Smooth muscle cell (in vitro differentiated cells): ENCODE data around the gene CAND2. TPM values are rescaled to one million over a fixed set of nuclear protein-coding genes. Genes with fewer than 3 reads are reported as not detected.
"Not testable (repeated sequence)": the region's sequence is repeated elsewhere in the genome, so short reads cannot be mapped to it uniquely, and the experiment has no call there.

ENCODE experiments used
- DNase-seq: peaks from one replicate; lab custom pipeline; 2025; ENCODE audit not compliant: unreplicated experiment; lab: John Stamatoyannopoulos, UW
- H2AFZ ChIP-seq: fragments of 200-600 bp; sonication (generic); 2 replicates; pipeline ENCODE4 v1.6.0; 2016; ENCODE audit warnings: antibody characterized with exemption, low read depth, mild to moderate bottlenecking
- H3F3A ChIP-seq: fragments of 200-600 bp; sonication (generic); 2 replicates; pipeline ENCODE4 v1.6.0; 2017; ENCODE audit warnings: antibody characterized with exemption, low read depth
- H3K27ac ChIP-seq: fragments of 200-600 bp; sonication (generic); 2 replicates; pipeline ENCODE4 v1.5.1; 2016; ENCODE audit warnings: low read depth, mild to moderate bottlenecking
- H3K27me3 ChIP-seq: fragments of 200-600 bp; sonication (generic); 2 replicates; pipeline ENCODE4 v1.6.1; 2016; ENCODE audit warnings: low read depth, mild to moderate bottlenecking
- H3K36me3 ChIP-seq: fragments of 200-600 bp; sonication (generic); 2 replicates; pipeline ENCODE4 v1.5.1; 2016; ENCODE audit warnings: low read depth
- H3K4me1 ChIP-seq: fragments of 200-600 bp; sonication (generic); 2 replicates; pipeline ENCODE4 v1.5.1; 2016; ENCODE audit warnings: low read depth
- H3K4me2 ChIP-seq: fragments of 200-600 bp; sonication (generic); 2 replicates; pipeline ENCODE4 v1.6.0; 2016; ENCODE audit warnings: mild to moderate bottlenecking
- H3K4me3 ChIP-seq: fragments of 200-600 bp; sonication (generic); 2 replicates; pipeline ENCODE4 v1.5.1; 2016; ENCODE audit warnings: mild to moderate bottlenecking
- H3K79me2 ChIP-seq: fragments of 200-600 bp; sonication (generic); 2 replicates; pipeline ENCODE4 v1.6.0; 2016; ENCODE audit warnings: low read depth, mild to moderate bottlenecking
- H3K9ac ChIP-seq: fragments of 200-600 bp; sonication (generic); 2 replicates; pipeline ENCODE4 v1.6.0; 2016; ENCODE audit warnings: low read depth
- H3K9me3 ChIP-seq: fragments of 200-600 bp; sonication (generic); replicated peaks from 2 replicates; pipeline ENCODE4 v1.5.1; 2016; ENCODE audit warnings: low read depth
- H4K20me1 ChIP-seq: fragments of 200-600 bp; sonication (generic); 2 replicates; pipeline ENCODE4 v1.6.0; 2016; ENCODE audit warnings: low read depth
- WGBS: methylation state at CpG from one replicate; pipeline ENCODE4 v1.1.7; 2016; ENCODE audit warnings: low lambda C conversion rate; 5-methylcytosine and 5-hydroxymethylcytosine counted together
- polyA plus RNA-seq: library from polyadenylated mRNA; unstranded; fragments of >200 nt; fragmentation: Nextera tagmentation; extraction: Ambion mirVana; gene quantifications from 2 replicates; pipeline ENCODE4 v1.2.1, GENCODE V29; 2016
- total RNA-seq: library from RNA; depleted of rRNA; stranded (reverse); fragments of >200 nt; gene quantifications from 2 replicates; pipeline ENCODE4 v1.2.3, GENCODE V29; 2014
- TF ChIP-seq, protein P1 (sequence below): fragments of 200-600 bp; sonication (generic); IDR thresholded peaks from 2 replicates; pipeline ENCODE4 v1.5.1; 2017; ENCODE audit warnings: borderline replicate concordance, mild to moderate bottlenecking, antibody characterized with exemption; ENCODE audit not compliant: insufficient read depth, poor library complexity, severe bottlenecking

CAND2 gene
- total and polyA plus RNA-seq, 2 experiments from 2014 or later = 2.1 to 2.7 TPM

DNA sequence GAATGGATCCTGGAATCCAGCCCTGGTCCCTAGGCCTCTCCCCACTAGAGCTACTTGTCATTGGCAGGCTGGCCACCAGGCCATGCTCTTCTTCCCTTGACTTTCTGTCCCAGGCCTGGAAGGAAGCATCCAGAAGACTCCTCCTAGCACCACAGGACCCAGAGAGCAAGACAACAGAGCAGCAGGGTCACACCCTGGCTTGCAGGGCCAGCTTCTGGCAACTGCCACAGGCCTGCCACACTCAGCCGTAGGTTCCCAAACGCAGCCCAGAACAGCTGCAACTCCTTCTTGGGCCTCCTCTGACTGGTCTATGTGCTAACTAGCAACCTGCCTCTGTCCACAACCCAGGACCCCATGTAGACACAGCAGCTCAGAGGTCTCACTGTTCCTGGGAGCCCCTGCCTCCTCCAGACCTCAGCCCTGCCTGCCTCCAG is 81.7 kb downstream of the CAND2 start:
- Histone ChIP-seq H2AFZ (no peak overlapping the region), H3K27me3 (no peaks in the 10 kb centered on the region), H3K27ac (no peak overlapping the region), H3K4me2 (no peak overlapping the region), H3K79me2 (no peaks in the 10 kb centered on the region), H3K4me3 (no peak overlapping the region), H3F3A (no peaks in the 10 kb centered on the region), H3K9ac (no peak overlapping the region), H3K9me3 (no peaks in the 10 kb centered on the region), H3K36me3 (no peaks in the 10 kb centered on the region), H4K20me1 (no peaks in the 10 kb centered on the region), H3K4me1 (peaks cover 4% of the 10 kb centered on the region)
- no peak for DNase-seq
- TF ChIP-seq, protein P1, sequence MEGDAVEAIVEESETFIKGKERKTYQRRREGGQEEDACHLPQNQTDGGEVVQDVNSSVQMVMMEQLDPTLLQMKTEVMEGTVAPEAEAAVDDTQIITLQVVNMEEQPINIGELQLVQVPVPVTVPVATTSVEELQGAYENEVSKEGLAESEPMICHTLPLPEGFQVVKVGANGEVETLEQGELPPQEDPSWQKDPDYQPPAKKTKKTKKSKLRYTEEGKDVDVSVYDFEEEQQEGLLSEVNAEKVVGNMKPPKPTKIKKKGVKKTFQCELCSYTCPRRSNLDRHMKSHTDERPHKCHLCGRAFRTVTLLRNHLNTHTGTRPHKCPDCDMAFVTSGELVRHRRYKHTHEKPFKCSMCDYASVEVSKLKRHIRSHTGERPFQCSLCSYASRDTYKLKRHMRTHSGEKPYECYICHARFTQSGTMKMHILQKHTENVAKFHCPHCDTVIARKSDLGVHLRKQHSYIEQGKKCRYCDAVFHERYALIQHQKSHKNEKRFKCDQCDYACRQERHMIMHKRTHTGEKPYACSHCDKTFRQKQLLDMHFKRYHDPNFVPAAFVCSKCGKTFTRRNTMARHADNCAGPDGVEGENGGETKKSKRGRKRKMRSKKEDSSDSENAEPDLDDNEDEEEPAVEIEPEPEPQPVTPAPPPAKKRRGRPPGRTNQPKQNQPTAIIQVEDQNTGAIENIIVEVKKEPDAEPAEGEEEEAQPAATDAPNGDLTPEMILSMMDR = no peak
- WGBS = 96% methylated on average over 2 of the region's 2 CpGs

DNA sequence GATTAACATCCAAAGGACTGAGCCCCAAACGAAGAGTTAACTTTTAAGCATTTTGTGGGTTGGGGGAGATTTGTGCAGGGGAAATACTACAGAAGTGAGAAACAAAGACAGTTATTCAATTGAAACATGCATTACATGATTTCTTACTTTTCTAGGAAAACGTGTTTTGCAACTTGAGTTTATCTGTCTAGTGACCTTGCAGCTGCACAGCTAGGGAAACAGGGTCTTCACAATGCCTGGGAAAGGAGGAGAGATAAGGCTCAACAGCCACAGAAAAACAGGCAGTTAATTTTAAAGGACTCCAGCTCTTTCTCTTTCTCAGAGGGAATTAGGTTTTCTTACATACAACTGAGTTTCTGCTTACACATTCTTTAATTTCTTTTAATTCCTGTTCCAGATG is 82.3 kb downstream of the CAND2 start:
- not testable (repeated sequence) for H3K27ac ChIP-seq, H3F3A ChIP-seq, H3K9ac ChIP-seq, H3K4me1 ChIP-seq, H3K4me2 ChIP-seq, H3K9me3 ChIP-seq, H3K27me3 ChIP-seq, H3K79me2 ChIP-seq, DNase-seq, H3K4me3 ChIP-seq, H2AFZ ChIP-seq, H3K36me3 ChIP-seq, H4K20me1 ChIP-seq
- 49% methylated on average over 2 of the region's 2 CpGs for WGBS

DNA sequence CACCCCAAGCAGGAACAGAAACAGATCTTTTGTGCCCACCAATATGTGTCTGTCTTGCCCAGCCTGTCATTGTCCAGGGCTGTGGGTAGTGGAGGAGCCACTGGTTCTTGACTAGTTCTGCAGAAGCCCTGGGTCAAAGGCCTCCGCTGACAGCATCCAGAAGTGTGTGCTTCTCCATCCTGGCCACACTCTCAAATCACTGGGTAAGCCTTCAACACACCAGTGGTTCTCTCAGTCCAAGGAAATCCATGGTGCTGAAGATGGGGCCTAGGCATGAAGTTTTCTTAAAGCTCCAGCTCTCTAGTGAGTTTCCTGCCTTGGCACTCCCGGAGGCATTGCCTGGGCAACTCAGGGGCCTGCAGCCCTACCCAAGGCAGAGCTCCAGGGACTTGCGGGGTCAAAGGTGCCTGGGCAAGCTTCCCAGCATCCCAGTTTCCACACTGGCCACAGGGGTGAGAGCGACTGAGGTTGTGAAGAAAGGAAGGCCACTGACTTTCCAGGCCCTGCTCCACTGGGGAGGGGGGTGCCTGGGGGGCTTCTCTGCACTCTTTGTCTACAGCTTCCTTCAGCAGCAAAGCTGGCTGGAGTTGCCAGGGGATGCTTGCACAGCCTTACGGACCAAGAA is 82.8 kb downstream of the CAND2 start:
- TF ChIP-seq, protein P1 = no peak
- Histone ChIP-seq H3K9ac (no peak overlapping the region), H3K79me2 (no peaks in the 10 kb centered on the region), H3K4me3 (no peak overlapping the region), H4K20me1 (no peaks in the 10 kb centered on the region), H3K27me3 (no peaks in the 10 kb centered on the region), H3K36me3 (no peaks in the 10 kb centered on the region), H3K27ac (no peak overlapping the region), H2AFZ (no peak overlapping the region), H3K4me1 (peaks cover 4% of the 10 kb centered on the region), H3F3A (no peaks in the 10 kb centered on the region), H3K4me2 (no peak overlapping the region), H3K9me3 (no peaks in the 10 kb centered on the region)
- 89% methylated on average over 5 of the region's 5 CpGs for WGBS
- no peak for DNase-seq

DNA sequence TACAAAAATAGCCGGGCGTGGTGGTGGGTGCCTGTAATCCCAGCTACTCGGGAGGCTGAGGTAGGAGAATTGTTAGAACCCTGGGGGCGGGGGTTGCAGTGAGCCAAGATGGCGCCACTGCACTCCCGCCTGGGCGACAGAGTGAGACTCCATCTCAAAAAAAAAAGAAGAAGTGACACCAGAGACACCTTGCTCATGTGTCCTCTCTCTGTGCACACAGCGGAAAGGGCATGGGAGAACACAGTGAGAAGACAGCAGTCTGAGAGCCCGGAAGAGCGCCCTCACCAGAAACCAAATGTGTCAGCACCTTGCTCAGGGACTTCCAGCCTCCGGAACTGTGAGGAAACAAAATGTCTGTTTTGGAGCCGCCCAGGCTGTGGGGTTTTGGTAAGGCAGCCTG is 85.4 kb downstream of the CAND2 start:
- not testable (repeated sequence) for H3K9me3 ChIP-seq, H3K27me3 ChIP-seq, H3K79me2 ChIP-seq, H3K9ac ChIP-seq, H2AFZ ChIP-seq, H3F3A ChIP-seq, DNase-seq, H3K4me2 ChIP-seq, H3K4me1 ChIP-seq, H4K20me1 ChIP-seq, H3K4me3 ChIP-seq, H3K27ac ChIP-seq, H3K36me3 ChIP-seq
- 93% methylated on average over 12 of the region's 12 CpGs for whole genome bisulfite sequencing
